Memory B cell (primary cell): ENCODE data around the gene PPM1L.
A peak's percentile ranks its signal among the peaks of the same experiment; 100 is the strongest.

Experiments
- ATAC-seq: fragments of 150-1000 bp; cut with Tn5 transposase; 2 replicates; pipeline ENCODE4 v1.10.0; 2021; ENCODE audit warnings: low read depth, mild to moderate bottlenecking, moderate library complexity
- DNase-seq, 2 donors: peaks; one replicate each; pipeline ENCODE4 v3.0.0; 2022; ENCODE audit warnings: low spot score in 2 of 2
- H3K27ac Mint-ChIP-seq: one replicate; pipeline ENCODE4 v1.8.0; 2022; ENCODE audit warnings: mild to moderate bottlenecking, moderate library complexity, mixed read lengths
- H3K27me3 Mint-ChIP-seq: one replicate; pipeline ENCODE4 v1.8.0; 2022; ENCODE audit warnings: mixed read lengths
- H3K36me3 Mint-ChIP-seq: one replicate; pipeline ENCODE4 v1.8.0; 2022; ENCODE audit warnings: mild to moderate bottlenecking, mixed read lengths
- H3K4me1 Mint-ChIP-seq: one replicate; pipeline ENCODE4 v1.8.0; 2022; ENCODE audit warnings: mixed read lengths
- H3K4me3 Mint-ChIP-seq: one replicate; pipeline ENCODE4 v1.8.0; 2022; ENCODE audit warnings: mild to moderate bottlenecking, moderate library complexity, mixed read lengths
- H3K9me3 Mint-ChIP-seq: one replicate; pipeline ENCODE4 v1.8.0; 2022; ENCODE audit warnings: mixed read lengths

PPM1L gene

GRCh38 chr3:161103776-161104385, 347.9 kb downstream of the PPM1L start:
- Mint-ChIP-seq H3K27me3 (peaks cover 7% of the 10 kb centered on the region), H3K36me3 (no peaks in the 10 kb centered on the region), H3K27ac (no peak overlapping the region), H3K9me3 (no peaks in the 10 kb centered on the region), H3K4me3 (no peak overlapping the region), H3K4me1 (peaks cover 10% of the 10 kb centered on the region)
- ATAC-seq, result no peak
- DNase-seq, result no peak

GRCh38 chr3:161104561-161105551, 348.8 kb downstream of the PPM1L start, which contains the start of gene B3GALNT1:
Gene B3GALNT1 (minus strand): TSS chr3:161105349. CDS start chr3:161086754, 18,595 bp downstream.
- Mint-ChIP-seq H3K4me3 (peak within 1 kb of the TSS; percentile 80), H3K27me3 (peaks cover 7% of the 10 kb centered on the region), H3K36me3 (no peaks in the 10 kb centered on the region), H3K4me1 (peaks cover 10% of the 10 kb centered on the region), H3K9me3 (no peaks in the 10 kb centered on the region), H3K27ac (no peak within 1 kb of the TSS)
- peak in 1 of 2 donors; percentile 31 for DNase-seq
- peak; percentile 73 for ATAC-seq

GRCh38 chr3:161107311-161107710, 351.3 kb downstream of the PPM1L start:
- Mint-ChIP-seq H3K4me1 (peaks cover 10% of the 10 kb centered on the region), H3K9me3 (no peaks in the 10 kb centered on the region), H3K36me3 (no peaks in the 10 kb centered on the region), H3K27me3 (peaks cover 10% of the 10 kb centered on the region), H3K4me3 (no peak overlapping the region), H3K27ac (no peak overlapping the region)
- no peak for ATAC-seq
- DNase-seq, result no peak

- Mint-ChIP-seq H3K9me3 (no peaks in the 10 kb centered on the region), H3K27me3 (peaks cover 11% of the 10 kb centered on the region), H3K4me1 (peaks cover 10% of the 10 kb centered on the region), H3K27ac (no peak overlapping the region), H3K4me3 (no peak overlapping the region), H3K36me3 (no peaks in the 10 kb centered on the region)
- ATAC-seq, result no peak
- no peak for DNase-seq
These were observed 352.8 kb downstream of the PPM1L start for GRCh38 chr3:161108840-161109239.

- H3K9me3 Mint-ChIP-seq, result peaks cover 14% of the 10 kb centered on the region
- no peaks in the 10 kb centered on the region for H3K4me1 Mint-ChIP-seq
- peaks cover 5% of the 10 kb centered on the region for H3K27me3 Mint-ChIP-seq
- ATAC-seq (no peak), DNase-seq (no peak)
- no peak overlapping the region for H3K4me3 Mint-ChIP-seq
- H3K36me3 Mint-ChIP-seq, result no peaks in the 10 kb centered on the region
- H3K27ac Mint-ChIP-seq, result no peak overlapping the region
These were observed 361.6 kb downstream of the PPM1L start for GRCh38 chr3:161117646-161118045.

- peaks cover 8% of the 10 kb centered on the region for H3K9me3 Mint-ChIP-seq
These were observed 370.5 kb downstream of the PPM1L start for GRCh38 chr3:161126495-161126894.

More at GRCh38 chr3:161126495-161126894, 370.5 kb downstream of the PPM1L start:
- DNase-seq (no peak), ATAC-seq (no peak)
- H3K36me3 Mint-ChIP-seq, result peaks cover 4% of the 10 kb centered on the region
- H3K27me3 Mint-ChIP-seq, result peaks cover 6% of the 10 kb centered on the region
- H3K4me1 Mint-ChIP-seq, result no peaks in the 10 kb centered on the region
- no peak overlapping the region for H3K27ac Mint-ChIP-seq
- no peak overlapping the region for H3K4me3 Mint-ChIP-seq
